HFF-Myc (cell line): ENCODE results near the gene FNDC3B.
A peak's percentile ranks its signal among the peaks of the same experiment; 100 is the strongest.

ENCODE experiments used
- DNase-seq: peaks from one replicate; pipeline ENCODE4 v3.0.0-alpha.2; 2011; ENCODE audit warnings: low read depth; ENCODE audit errors: extremely low read depth
- H3K4me3 ChIP-seq: replicated peaks from 2 replicates; pipeline ENCODE4 v1.5.1; 2011; ENCODE audit warnings: low read depth, mild to moderate bottlenecking, control low read depth, low read length
- CTCF ChIP-seq: IDR thresholded peaks from 2 replicates; pipeline ENCODE4 v1.5.1; 2012; ENCODE audit warnings: mild to moderate bottlenecking, low read depth, low read length, control low read depth; ENCODE audit errors: missing control alignments

FNDC3B gene

GRCh38 chr3:172031996-172032395 is 7.4 kb upstream of the FNDC3B start:
- DNase-seq = no peak
- no peak for TF ChIP-seq CTCF
- no peak overlapping the region for H3K4me3 ChIP-seq

GRCh38 chr3:172033396-172033795 is 6.0 kb upstream of the FNDC3B start:
- H3K4me3 ChIP-seq = no peak overlapping the region
- no peak for DNase-seq
- no peak for TF ChIP-seq CTCF

GRCh38 chr3:172034786-172035685 is 4.3 kb upstream of the FNDC3B start:
- H3K4me3 ChIP-seq = no peak overlapping the region
- DNase-seq = no peak
- peak; percentile 28 for TF ChIP-seq CTCF

- no peak for TF ChIP-seq CTCF
- no peak overlapping the region for H3K4me3 ChIP-seq
- DNase-seq = no peak
Measured at GRCh38 chr3:172036541-172037215, 2.7 kb upstream of the FNDC3B start.

- peak overlapping the region; percentile 89 for H3K4me3 ChIP-seq
- no peak for TF ChIP-seq CTCF
- no peak for DNase-seq
Measured at GRCh38 chr3:172038798-172039435, 461 bp upstream of the FNDC3B start.

- H3K4me3 ChIP-seq = peak overlapping the region; percentile 89
- TF ChIP-seq CTCF = peak; percentile 20
- DNase-seq = no peak
Measured at GRCh38 chr3:172040078-172040980, 951 bp downstream of the FNDC3B start.
